ENCODE data around the gene BANF2. TPM values are rescaled to one million over a fixed set of nuclear protein-coding genes. Genes with fewer than 3 reads are reported as not detected.
"Not testable (repeated sequence)": the region's sequence is repeated elsewhere in the genome, so short reads cannot be mapped to it uniquely, and the experiment has no call there.

BANF2 gene
- total RNA-seq, 2 experiments from 2014 or later: not detected

- no peaks in the 10 kb centered on the region for H3K27me3 Mint-ChIP-seq
- no peaks in the 10 kb centered on the region for H3K36me3 Mint-ChIP-seq
- no peak for DNase-seq
- no peak overlapping the region for H3K27ac Mint-ChIP-seq
- no peaks in the 10 kb centered on the region for H3K9me3 Mint-ChIP-seq
- H3K4me3 Mint-ChIP-seq: no peak overlapping the region
- H3K4me1 Mint-ChIP-seq (ENCODE audit: low read depth): no peaks in the 10 kb centered on the region
- POLR2A ChIA-PET: no interaction called here
- CTCF ChIA-PET: interaction anchor here (0.6 kb wide), 1 partner anchor 80 kb away, joined by 3 read pairs; no protein-coding TSS in a partner anchor
- intact Hi-C loops (cut with micrococcal nuclease): no loop called here
These were observed 5.0 kb downstream of the BANF2 start for GRCh38 chr20:17704589-17705317.

GRCh38 chr20:17705916-17706315 lies 6.2 kb downstream of the BANF2 start:
- Mint-ChIP-seq H3K9me3 (no peaks in the 10 kb centered on the region), H3K4me3 (no peak overlapping the region), H3K36me3 (no peaks in the 10 kb centered on the region), H3K27me3 (no peaks in the 10 kb centered on the region), H3K27ac (no peak overlapping the region), H3K4me1 (ENCODE audit: low read depth) (no peaks in the 10 kb centered on the region)
- POLR2A ChIA-PET: no interaction called here
- intact Hi-C loops (cut with micrococcal nuclease): no loop called here
- CTCF ChIA-PET: no interaction called here
- DNase-seq: no peak

- Mint-ChIP-seq H3K9me3 (no peaks in the 10 kb centered on the region), H3K36me3 (no peaks in the 10 kb centered on the region), H3K27me3 (no peaks in the 10 kb centered on the region), H3K27ac (no peak overlapping the region), H3K4me1 (ENCODE audit: low read depth) (no peaks in the 10 kb centered on the region), H3K4me3 (no peak overlapping the region)
- intact Hi-C loops (cut with micrococcal nuclease): no loop called here
- ChIA-PET CTCF (no interaction called here), POLR2A (no interaction called here)
- DNase-seq: no peak
These were observed 6.9 kb downstream of the BANF2 start for GRCh38 chr20:17706632-17707031.

GRCh38 chr20:17707951-17708350 lies 8.2 kb downstream of the BANF2 start:
- CTCF ChIA-PET; H3K27ac Mint-ChIP-seq; H3K36me3 Mint-ChIP-seq; H3K4me1 Mint-ChIP-seq (ENCODE audit: low read depth); POLR2A ChIA-PET; H3K9me3 Mint-ChIP-seq; H3K27me3 Mint-ChIP-seq; DNase-seq; intact Hi-C loops (cut with micrococcal nuclease); H3K4me3 Mint-ChIP-seq: not testable (repeated sequence)

GRCh38 chr20:17708675-17709360 lies 9.1 kb downstream of the BANF2 start:
- Mint-ChIP-seq H3K27me3 (no peaks in the 10 kb centered on the region), H3K36me3 (no peaks in the 10 kb centered on the region), H3K9me3 (no peaks in the 10 kb centered on the region), H3K27ac (no peak overlapping the region), H3K4me3 (no peak overlapping the region), H3K4me1 (ENCODE audit: low read depth) (no peaks in the 10 kb centered on the region)
- intact Hi-C loops (cut with micrococcal nuclease): no loop called here
- ChIA-PET POLR2A (no interaction called here), CTCF (no interaction called here)
- DNase-seq: no peak

GRCh38 chr20:17709361-17710293 lies 9.9 kb downstream of the BANF2 start:
- CTCF ChIA-PET: interaction anchor here (0.6 kb wide), 1 partner anchor 135 kb away, joined by 5 read pairs; no protein-coding TSS in a partner anchor
- Mint-ChIP-seq H3K4me1 (ENCODE audit: low read depth) (no peaks in the 10 kb centered on the region), H3K4me3 (no peak overlapping the region), H3K36me3 (no peaks in the 10 kb centered on the region), H3K27me3 (no peaks in the 10 kb centered on the region), H3K27ac (no peak overlapping the region), H3K9me3 (no peaks in the 10 kb centered on the region)
- no peak for DNase-seq
- POLR2A ChIA-PET: no interaction called here
- intact Hi-C loops (cut with micrococcal nuclease): no loop called here

- no peak for DNase-seq
- Mint-ChIP-seq H3K4me1 (ENCODE audit: low read depth) (no peaks in the 10 kb centered on the region), H3K36me3 (no peaks in the 10 kb centered on the region), H3K9me3 (no peaks in the 10 kb centered on the region), H3K27me3 (no peaks in the 10 kb centered on the region), H3K4me3 (no peak overlapping the region), H3K27ac (no peak overlapping the region)
- ChIA-PET CTCF (interaction anchor here (0.6 kb wide), 1 partner anchor 136 kb away, joined by 5 read pairs; no protein-coding TSS in a partner anchor), POLR2A (no interaction called here)
- intact Hi-C loops (cut with micrococcal nuclease): no loop called here
These were observed 10.9 kb downstream of the BANF2 start for GRCh38 chr20:17710379-17711266.

- ChIA-PET CTCF (no interaction called here), POLR2A (no interaction called here)
- no peak for DNase-seq
- Mint-ChIP-seq H3K36me3 (no peaks in the 10 kb centered on the region), H3K27me3 (no peaks in the 10 kb centered on the region), H3K4me3 (no peak overlapping the region), H3K4me1 (ENCODE audit: low read depth) (no peaks in the 10 kb centered on the region), H3K27ac (no peak overlapping the region), H3K9me3 (no peaks in the 10 kb centered on the region)
- intact Hi-C loops (cut with micrococcal nuclease): no loop called here
These were observed 11.5 kb downstream of the BANF2 start for GRCh38 chr20:17711267-17711627.

- Mint-ChIP-seq H3K27ac (no peak overlapping the region), H3K36me3 (no peaks in the 10 kb centered on the region), H3K4me3 (no peak overlapping the region), H3K4me1 (ENCODE audit: low read depth) (no peaks in the 10 kb centered on the region), H3K27me3 (no peaks in the 10 kb centered on the region), H3K9me3 (no peaks in the 10 kb centered on the region)
- intact Hi-C loops (cut with micrococcal nuclease): no loop called here
- DNase-seq: no peak
- POLR2A ChIA-PET: no interaction called here
- CTCF ChIA-PET: no interaction called here
These were observed 12.4 kb downstream of the BANF2 start for GRCh38 chr20:17712201-17712600.

GRCh38 chr20:17712708-17713107 lies 12.9 kb downstream of the BANF2 start:
- Mint-ChIP-seq H3K27ac (no peak overlapping the region), H3K27me3 (no peaks in the 10 kb centered on the region), H3K4me1 (ENCODE audit: low read depth) (no peaks in the 10 kb centered on the region), H3K36me3 (no peaks in the 10 kb centered on the region), H3K9me3 (no peaks in the 10 kb centered on the region), H3K4me3 (no peak overlapping the region)
- POLR2A ChIA-PET: no interaction called here
- intact Hi-C loops (cut with micrococcal nuclease): no loop called here
- CTCF ChIA-PET: interaction anchor here (1.6 kb wide), 1 partner anchor 30 kb away, joined by 9 read pairs; the partner anchor contains the start of gene RRBP1
- DNase-seq: no peak

GRCh38 chr20:17714597-17714996 lies 14.8 kb downstream of the BANF2 start:
- intact Hi-C loops (cut with micrococcal nuclease): no loop called here
- no peaks in the 10 kb centered on the region for H3K36me3 Mint-ChIP-seq
- H3K9me3 Mint-ChIP-seq: no peaks in the 10 kb centered on the region
- no peak overlapping the region for H3K4me3 Mint-ChIP-seq
- ChIA-PET POLR2A (no interaction called here), CTCF (interaction anchor here (0.6 kb wide), 1 partner anchor 196 kb away, joined by 3 read pairs; no protein-coding TSS in a partner anchor)
- no peaks in the 10 kb centered on the region for H3K27me3 Mint-ChIP-seq
- no peak for DNase-seq
- H3K4me1 Mint-ChIP-seq (ENCODE audit: low read depth): no peaks in the 10 kb centered on the region
- H3K27ac Mint-ChIP-seq: no peak overlapping the region

Data from activated CD4-positive, alpha-beta memory T cell treated with anti-CD3 and anti-CD28 coated beads for 36 hours (primary cell).